Gastroesophageal sphincter (tissue), 4 donors: ENCODE measurements around the gene ATE1. TPM values are rescaled to one million over a fixed set of nuclear protein-coding genes. Genes with fewer than 3 reads are reported as not detected.

Experiments
- ATAC-seq: fragments of 150-250 bp; one replicate; pipeline ENCODE4 v1.9.1; 2016; ENCODE audit warnings: mild to moderate bottlenecking, moderate library complexity
- H3K27ac ChIP-seq, 4 donors: fragments of 200-600 bp; sonication (generic) in 3 of 4; 1 replicate in 3 of 4; 2 replicates in 1 of 4; pipeline ENCODE4 v1.5.1; 2016 to 2019
- H3K27me3 ChIP-seq: fragments of 200-600 bp; sonication (generic); one replicate; pipeline ENCODE4 v1.5.1; 2019
- H3K36me3 ChIP-seq, 2 donors: fragments of 200-600 bp; sonication (generic); one replicate each; pipeline ENCODE4 v1.5.1; 2019; ENCODE audit warnings: control low read depth in 1 of 2
- H3K4me1 ChIP-seq, 3 donors: fragments of 200-600 bp; sonication (generic); 1 replicate in 2 of 3; 2 replicates in 1 of 3; pipeline ENCODE4 v1.5.1; 2016 to 2019; ENCODE audit warnings: control low read depth in 2 of 3
- H3K4me3 ChIP-seq, 2 donors: fragments of 200-600 bp; sonication (generic); one replicate each; pipeline ENCODE4 v1.5.1; 2019; ENCODE audit warnings: mild to moderate bottlenecking in 1 of 2, moderate library complexity in 1 of 2
- H3K9me3 ChIP-seq, 3 donors: fragments of 200-600 bp; sonication (generic); one replicate each; pipeline ENCODE4 v1.5.1; 2017 to 2019; ENCODE audit warnings: control low read depth in 2 of 3
- EP300 ChIP-seq: sonication (generic); formaldehyde crosslinking; IDR thresholded peaks from one replicate; pipeline ENCODE4 v1.6.1; 2017; ENCODE audit warnings: antibody characterized with exemption, mild to moderate bottlenecking
- POLR2A ChIP-seq, 2 donors: fragments of 450-650 bp; IDR thresholded peaks; one replicate each; pipeline ENCODE4 v1.6.1; 2017; ENCODE audit warnings: antibody characterized with exemption in 2 of 2, mild to moderate bottlenecking in 2 of 2, moderate library complexity in 1 of 2
- POLR2AphosphoS5 ChIP-seq: sonication (generic); formaldehyde crosslinking; IDR thresholded peaks from one replicate; pipeline ENCODE4 v1.6.1; 2017; ENCODE audit warnings: antibody characterized with exemption
- WGBS, 2 donors: methylation state at CpG; one replicate each; pipeline ENCODE4 v1.1.5; 2018; ENCODE audit warnings: low coverage in 1 of 2; 5-methylcytosine and 5-hydroxymethylcytosine counted together
- total RNA-seq, 4 donors: library from RNA; depleted of rRNA; stranded (reverse); fragments of >200 nt; gene quantifications; one replicate each; pipeline ENCODE4 v1.1.0, GENCODE V29; 2016
- TF ChIP-seq, protein P1 (sequence below), 4 experiments: fragments of 200-600 bp in 2 of 4; fragments of 450-650 bp in 2 of 4; sonication (generic) in 1 of 4; IDR thresholded peaks; one replicate each; pipeline ENCODE4 v1.5.1; 2017 to 2019; ENCODE audit warnings: antibody characterized with exemption in 4 of 4, mild to moderate bottlenecking in 2 of 4, moderate library complexity in 2 of 4

Gene ATE1
- total RNA-seq, 4 donors from 2014 or later: 24.6 to 38.2 (median 32.6) TPM

DNA sequence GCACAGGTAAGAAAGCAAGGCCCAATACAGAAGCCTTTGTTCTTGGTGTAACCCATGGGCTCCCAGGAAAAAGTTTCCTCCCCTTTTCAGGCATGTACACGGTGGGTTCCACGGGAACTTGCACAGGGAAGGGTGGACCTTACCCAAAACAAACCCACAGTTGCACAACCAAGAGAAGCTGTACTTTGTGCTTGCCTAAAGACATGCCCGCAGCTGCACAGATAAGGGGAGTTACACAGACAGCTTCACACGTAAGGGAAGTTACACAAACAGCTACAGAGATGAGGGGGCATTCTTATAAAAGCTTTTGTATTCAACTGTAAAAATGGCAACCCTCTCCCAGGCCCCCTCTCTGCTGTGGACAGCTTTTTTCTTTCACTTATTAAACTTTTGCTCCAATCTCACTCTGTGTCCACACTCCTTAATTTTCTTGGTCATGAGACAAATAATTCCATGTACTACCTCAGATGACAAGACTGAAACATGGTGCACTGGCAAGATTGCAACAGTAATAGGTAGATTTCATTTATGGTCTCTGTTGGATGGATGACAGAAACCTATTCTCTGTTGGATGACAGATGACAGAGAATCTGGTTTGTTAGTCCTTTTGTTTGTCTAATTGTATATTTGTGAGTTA, 72.9 kb downstream of the ATE1 start:
- no peak overlapping the region for H3K4me3 ChIP-seq
- no peak overlapping the region for H3K27ac ChIP-seq
- WGBS, 2 donors: 70 to 71% methylated on average over 1 to 2 of the region's 4 CpGs
- peaks cover 0 to 41% of the 10 kb centered on the region in 2 donors for H3K36me3 ChIP-seq
- no peaks in the 10 kb centered on the region for H3K4me1 ChIP-seq
- TF ChIP-seq POLR2AphosphoS5: no peak
- TF ChIP-seq, protein P1, sequence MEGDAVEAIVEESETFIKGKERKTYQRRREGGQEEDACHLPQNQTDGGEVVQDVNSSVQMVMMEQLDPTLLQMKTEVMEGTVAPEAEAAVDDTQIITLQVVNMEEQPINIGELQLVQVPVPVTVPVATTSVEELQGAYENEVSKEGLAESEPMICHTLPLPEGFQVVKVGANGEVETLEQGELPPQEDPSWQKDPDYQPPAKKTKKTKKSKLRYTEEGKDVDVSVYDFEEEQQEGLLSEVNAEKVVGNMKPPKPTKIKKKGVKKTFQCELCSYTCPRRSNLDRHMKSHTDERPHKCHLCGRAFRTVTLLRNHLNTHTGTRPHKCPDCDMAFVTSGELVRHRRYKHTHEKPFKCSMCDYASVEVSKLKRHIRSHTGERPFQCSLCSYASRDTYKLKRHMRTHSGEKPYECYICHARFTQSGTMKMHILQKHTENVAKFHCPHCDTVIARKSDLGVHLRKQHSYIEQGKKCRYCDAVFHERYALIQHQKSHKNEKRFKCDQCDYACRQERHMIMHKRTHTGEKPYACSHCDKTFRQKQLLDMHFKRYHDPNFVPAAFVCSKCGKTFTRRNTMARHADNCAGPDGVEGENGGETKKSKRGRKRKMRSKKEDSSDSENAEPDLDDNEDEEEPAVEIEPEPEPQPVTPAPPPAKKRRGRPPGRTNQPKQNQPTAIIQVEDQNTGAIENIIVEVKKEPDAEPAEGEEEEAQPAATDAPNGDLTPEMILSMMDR (IDR thresholded peaks at IDR 0.05): no peak
- no peak for TF ChIP-seq EP300
- no peak for TF ChIP-seq POLR2A (IDR thresholded peaks at IDR 0.05)
- ATAC-seq: no peak
- no peaks in the 10 kb centered on the region for H3K9me3 ChIP-seq
- no peaks in the 10 kb centered on the region for H3K27me3 ChIP-seq

DNA sequence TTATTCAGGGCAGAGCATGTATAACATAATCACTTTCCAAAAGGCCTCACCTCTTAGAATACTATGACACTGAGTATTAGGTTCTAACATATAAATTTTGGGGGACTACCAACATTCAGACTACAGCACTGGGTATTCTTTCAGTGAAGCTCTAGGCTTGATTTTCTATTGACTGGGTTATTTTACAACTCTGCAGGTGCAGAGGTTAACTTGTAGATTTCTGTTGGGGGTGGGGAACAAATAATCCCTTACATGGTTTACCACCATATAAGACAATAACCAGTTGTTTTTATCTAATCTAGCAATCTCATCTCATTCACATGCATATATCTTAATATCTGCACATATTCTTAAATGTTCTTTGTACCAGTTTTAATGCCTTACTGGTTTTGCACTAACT, 73.9 kb downstream of the ATE1 start:
- TF ChIP-seq POLR2A (IDR thresholded peaks at IDR 0.05) (no peak), EP300 (no peak), POLR2AphosphoS5 (no peak)
- TF ChIP-seq, protein P1 (IDR thresholded peaks at IDR 0.05): no peak
- Histone ChIP-seq H3K27me3 (no peaks in the 10 kb centered on the region), H3K4me3 (no peak overlapping the region), H3K27ac (no peak overlapping the region), H3K4me1 (no peaks in the 10 kb centered on the region), H3K9me3 (no peaks in the 10 kb centered on the region), H3K36me3 (peaks cover 0 to 49% of the 10 kb centered on the region in 2 donors)
- ATAC-seq: no peak

DNA sequence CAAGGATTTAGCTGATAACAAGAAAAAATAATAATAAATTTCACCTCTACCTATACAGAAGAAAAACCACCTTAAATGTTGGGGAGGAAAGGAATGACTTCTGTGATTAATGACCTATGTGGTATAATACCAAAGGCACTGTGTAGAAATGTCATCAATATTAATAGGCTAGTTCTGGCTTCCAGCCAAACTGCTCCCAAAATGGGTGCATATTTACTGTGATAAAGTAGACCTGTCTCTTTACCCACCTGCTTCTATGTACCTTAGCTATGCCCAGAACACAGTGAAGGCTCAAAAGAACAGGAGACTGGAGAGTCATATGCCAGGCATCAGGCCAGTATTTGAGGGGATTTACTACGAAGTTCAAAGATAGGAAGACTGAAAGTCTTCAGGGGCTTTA, 76.0 kb downstream of the ATE1 start:
- Histone ChIP-seq H3K36me3 (peaks cover 0 to 57% of the 10 kb centered on the region in 2 donors), H3K4me3 (no peak overlapping the region), H3K27ac (no peak overlapping the region)

DNA sequence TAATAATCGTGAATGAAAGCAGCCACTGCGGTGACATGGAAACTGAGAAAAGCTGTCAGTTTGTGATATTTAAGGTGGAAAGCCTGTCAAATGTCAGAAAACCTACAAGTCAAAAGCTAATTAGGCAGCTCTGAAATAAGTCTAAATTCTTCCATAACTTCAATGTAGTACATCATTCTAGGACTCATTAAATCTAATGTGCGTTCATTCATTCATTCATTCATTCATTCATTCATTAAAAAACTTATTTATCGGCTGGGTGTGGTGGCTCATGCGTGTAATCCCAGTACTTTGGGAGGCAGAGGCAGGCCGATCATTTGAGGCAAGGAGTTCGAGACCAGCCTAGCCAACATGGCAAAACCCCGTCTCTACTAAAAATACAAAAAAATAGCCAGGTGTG, 79.7 kb downstream of the ATE1 start:
- no peaks in the 10 kb centered on the region for H3K4me1 ChIP-seq
- peaks cover 0 to 61% of the 10 kb centered on the region in 2 donors for H3K36me3 ChIP-seq
- no peak overlapping the region for H3K27ac ChIP-seq
- WGBS, 2 donors: 68 to 85% methylated on average over 3 to 7 of the region's 8 CpGs
- no peaks in the 10 kb centered on the region for H3K27me3 ChIP-seq
- no peak for TF ChIP-seq POLR2A (IDR thresholded peaks at IDR 0.05)
- TF ChIP-seq, protein P1 (IDR thresholded peaks at IDR 0.05): no peak
- TF ChIP-seq EP300: no peak
- TF ChIP-seq POLR2AphosphoS5: no peak
- H3K9me3 ChIP-seq: peaks cover 0 to 6% (median 0%) of the 10 kb centered on the region in 3 donors
- ATAC-seq: no peak
- no peak overlapping the region for H3K4me3 ChIP-seq

More for the DNA sequence above, 76.0 kb downstream of the ATE1 start:
- no peaks in the 10 kb centered on the region for H3K27me3 ChIP-seq
- no peaks in the 10 kb centered on the region for H3K9me3 ChIP-seq
- no peaks in the 10 kb centered on the region for H3K4me1 ChIP-seq
- no peak for TF ChIP-seq POLR2AphosphoS5
- no peak for TF ChIP-seq EP300
- no peak for TF ChIP-seq POLR2A (IDR thresholded peaks at IDR 0.05)
- TF ChIP-seq, protein P1 (IDR thresholded peaks at IDR 0.05): no peak
- no peak for ATAC-seq
- 80 to 100% methylated on average over 1 of the region's 1 CpG for WGBS, 2 donors

DNA sequence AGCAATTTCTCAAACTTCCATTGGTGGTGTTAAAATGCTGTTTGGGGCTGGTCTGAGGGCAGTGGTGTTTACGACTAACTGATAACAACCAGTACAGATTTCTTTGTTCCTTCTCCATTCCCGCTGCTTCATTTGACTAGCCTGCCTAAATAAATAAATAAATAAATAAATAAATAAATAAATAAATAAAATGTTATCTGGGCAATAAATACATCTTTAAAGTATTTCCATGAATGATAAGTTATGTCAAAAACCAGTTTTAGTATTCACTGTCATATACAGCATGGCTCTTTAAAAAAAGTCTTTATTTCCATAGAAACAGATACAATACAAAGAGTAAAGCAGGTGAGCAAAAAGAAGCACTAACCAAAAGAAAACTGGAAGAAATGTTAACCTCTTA, 81.3 kb downstream of the ATE1 start:
- no peaks in the 10 kb centered on the region for H3K27me3 ChIP-seq
- no peak overlapping the region for H3K27ac ChIP-seq
- H3K9me3 ChIP-seq: peaks cover 0 to 6% (median 0%) of the 10 kb centered on the region in 3 donors
- no peak for ATAC-seq
- H3K36me3 ChIP-seq: peaks cover 0 to 61% of the 10 kb centered on the region in 2 donors
- H3K4me1 ChIP-seq: no peaks in the 10 kb centered on the region
- no peak for TF ChIP-seq EP300
- TF ChIP-seq, protein P1 (IDR thresholded peaks at IDR 0.05): no peak
- no peak for TF ChIP-seq POLR2AphosphoS5
- no peak for TF ChIP-seq POLR2A (IDR thresholded peaks at IDR 0.05)
- 91 to 93% methylated on average over 2 of the region's 2 CpGs for WGBS, 2 donors
- no peak overlapping the region for H3K4me3 ChIP-seq
